Uterus (tissue), 4 donors: ENCODE results near the gene USB1. TPM values are rescaled to one million over a fixed set of nuclear protein-coding genes. Genes with fewer than 3 reads are reported as not detected.

ENCODE experiments used
- DNase-seq, 2 donors: peaks; one replicate each; pipeline ENCODE4 v3.0.0-alpha.2; 2019 to 2020
- H3K27ac ChIP-seq, 2 donors: fragments of 200-600 bp; sonication (generic); 1 replicate in 1 of 2; 2 replicates in 1 of 2; pipeline ENCODE4 v1.5.1; 2016 to 2018
- H3K27me3 ChIP-seq, 2 donors: fragments of 200-600 bp; sonication (generic); one replicate each; pipeline ENCODE4 v1.5.1; 2018 to 2019; ENCODE audit warnings: control low read depth in 1 of 2
- H3K36me3 ChIP-seq, 2 donors: fragments of 200-600 bp; sonication (generic); one replicate each; pipeline ENCODE4 v1.5.1; 2019; ENCODE audit warnings: control low read depth in 1 of 2
- H3K4me1 ChIP-seq, 2 donors: fragments of 200-600 bp; sonication (generic); one replicate each; pipeline ENCODE4 v1.5.1; 2018 to 2019; ENCODE audit warnings: control low read depth in 1 of 2
- H3K4me3 ChIP-seq, 2 donors: fragments of 200-600 bp; sonication (generic); 1 replicate in 1 of 2; 2 replicates in 1 of 2; pipeline ENCODE4 v1.5.1; 2018 to 2019; ENCODE audit warnings: mild to moderate bottlenecking in 1 of 2
- H3K9me3 ChIP-seq, 2 donors: fragments of 200-600 bp; sonication (generic); one replicate each; pipeline ENCODE4 v1.5.1; 2019; ENCODE audit warnings: control low read depth in 1 of 2
- POLR2A ChIP-seq, 2 donors: fragments of 450-650 bp; IDR thresholded peaks; one replicate each; pipeline ENCODE4 v1.6.1; 2016; ENCODE audit warnings: antibody characterized with exemption in 2 of 2, mild to moderate bottlenecking in 1 of 2, moderate library complexity in 1 of 2
- intact Hi-C: fragments of 100-400 bp; cut with DNase I; formaldehyde crosslinking; loops from one replicate; pipeline ENCODE4 v1.15.1; 2023; ENCODE audit warnings: low total_unique reads
- total RNA-seq, 4 donors: library from RNA; depleted of rRNA in 3 of 4; stranded (reverse); fragments of >200 nt in 3 of 4; gene quantifications; one replicate each; pipeline versions ENCODE4 v1.1.0 to v1.2.4, GENCODE V29; 2014 to 2023
- TF ChIP-seq, protein P1 (sequence below), 4 experiments: fragments of 200-600 bp in 2 of 4; fragments of 450-650 bp in 2 of 4; sonication (generic) in 2 of 4; IDR thresholded peaks; one replicate each; pipeline ENCODE4 v1.5.1; 2016 to 2019; ENCODE audit warnings: antibody characterized with exemption in 4 of 4, mild to moderate bottlenecking in 2 of 4, moderate library complexity in 1 of 4
- donor health status: DM: yes; HTN: yes; CAD: no.

Gene USB1
- total RNA-seq, 4 donors from 2014 or later: 2.0 to 34.9 (median 14.9) TPM

DNA sequence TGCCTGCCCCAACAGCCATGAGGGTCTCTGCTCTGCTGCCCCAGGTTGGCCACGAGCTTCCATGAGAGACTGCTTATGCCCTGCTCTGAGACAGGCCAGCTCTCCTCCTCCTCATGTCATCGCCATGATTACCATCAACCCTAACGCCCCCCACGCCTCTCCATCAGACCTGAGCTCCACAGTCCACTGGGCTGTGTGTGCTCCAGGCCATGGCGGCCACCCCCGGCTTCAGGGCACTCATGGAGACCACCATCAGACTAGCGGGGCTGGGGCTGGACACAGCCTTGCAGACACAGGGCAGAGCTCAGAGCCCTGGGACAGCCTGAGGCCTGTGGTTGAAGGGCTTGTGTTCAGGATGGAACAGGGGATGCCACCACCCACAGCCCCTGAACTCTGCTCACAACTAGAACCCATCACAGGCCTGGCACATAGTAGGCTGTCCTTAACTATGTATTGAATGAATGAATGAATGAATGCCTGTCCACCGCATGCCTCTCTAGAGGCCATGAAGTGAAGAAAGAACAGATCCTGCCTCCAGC lies 44.9 kb upstream of the USB1 start:
- DNase-seq: no peak
- Histone ChIP-seq H3K27me3 (no peaks in the 10 kb centered on the region), H3K4me3 (no peak overlapping the region), H3K27ac (no peak overlapping the region), H3K4me1 (no peaks in the 10 kb centered on the region), H3K9me3 (no peaks in the 10 kb centered on the region), H3K36me3 (no peaks in the 10 kb centered on the region)
- intact Hi-C loops: no loop called here
- TF ChIP-seq, protein P1, sequence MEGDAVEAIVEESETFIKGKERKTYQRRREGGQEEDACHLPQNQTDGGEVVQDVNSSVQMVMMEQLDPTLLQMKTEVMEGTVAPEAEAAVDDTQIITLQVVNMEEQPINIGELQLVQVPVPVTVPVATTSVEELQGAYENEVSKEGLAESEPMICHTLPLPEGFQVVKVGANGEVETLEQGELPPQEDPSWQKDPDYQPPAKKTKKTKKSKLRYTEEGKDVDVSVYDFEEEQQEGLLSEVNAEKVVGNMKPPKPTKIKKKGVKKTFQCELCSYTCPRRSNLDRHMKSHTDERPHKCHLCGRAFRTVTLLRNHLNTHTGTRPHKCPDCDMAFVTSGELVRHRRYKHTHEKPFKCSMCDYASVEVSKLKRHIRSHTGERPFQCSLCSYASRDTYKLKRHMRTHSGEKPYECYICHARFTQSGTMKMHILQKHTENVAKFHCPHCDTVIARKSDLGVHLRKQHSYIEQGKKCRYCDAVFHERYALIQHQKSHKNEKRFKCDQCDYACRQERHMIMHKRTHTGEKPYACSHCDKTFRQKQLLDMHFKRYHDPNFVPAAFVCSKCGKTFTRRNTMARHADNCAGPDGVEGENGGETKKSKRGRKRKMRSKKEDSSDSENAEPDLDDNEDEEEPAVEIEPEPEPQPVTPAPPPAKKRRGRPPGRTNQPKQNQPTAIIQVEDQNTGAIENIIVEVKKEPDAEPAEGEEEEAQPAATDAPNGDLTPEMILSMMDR (IDR thresholded peaks at IDR 0.05): no peak
- no peak for TF ChIP-seq POLR2A (IDR thresholded peaks at IDR 0.05)

DNA sequence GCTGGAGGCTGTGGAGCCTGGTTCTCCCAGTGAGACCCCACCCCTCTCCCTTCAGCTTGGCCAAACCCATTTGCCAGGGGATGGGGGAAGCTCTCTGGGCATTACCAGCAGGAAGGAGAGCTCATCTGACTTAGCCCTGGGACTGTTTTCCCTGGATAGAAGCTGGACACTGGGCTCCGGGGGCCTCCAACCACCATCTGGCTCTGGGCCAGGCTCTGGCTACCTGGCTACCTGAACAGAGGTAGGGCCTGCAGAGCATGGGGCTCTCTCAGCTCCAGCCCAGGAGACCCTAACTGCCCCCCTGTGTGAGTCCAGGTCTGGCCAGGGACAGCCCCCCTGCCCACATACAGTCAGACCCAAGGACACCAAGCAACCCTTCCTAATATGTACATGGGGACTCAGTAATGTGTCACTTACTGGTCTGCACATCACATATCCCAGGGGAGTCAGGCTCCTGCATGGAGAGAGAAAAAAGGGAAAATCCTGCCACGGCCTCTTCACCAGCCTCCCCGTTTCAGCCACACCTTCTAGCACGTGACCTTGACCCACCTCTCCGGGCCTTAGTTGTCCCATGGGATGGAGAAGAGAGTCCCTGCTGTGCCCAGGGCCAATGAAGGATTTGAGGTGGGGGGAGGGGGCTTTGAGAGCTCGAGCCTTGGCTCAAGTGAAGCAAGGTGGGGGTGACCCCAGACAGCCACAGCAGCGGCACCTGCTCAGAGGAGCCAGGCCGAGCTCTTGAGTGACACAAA lies 44.1 kb upstream of the USB1 start:
- H3K9me3 ChIP-seq: no peaks in the 10 kb centered on the region
- H3K4me1 ChIP-seq: no peaks in the 10 kb centered on the region
- DNase-seq: no peak
- H3K4me3 ChIP-seq: no peak overlapping the region
- intact Hi-C loops: no loop called here
- no peak for TF ChIP-seq POLR2A (IDR thresholded peaks at IDR 0.05)
- TF ChIP-seq, protein P1 (IDR thresholded peaks at IDR 0.05): no peak
- no peak overlapping the region for H3K27ac ChIP-seq
- H3K36me3 ChIP-seq: no peaks in the 10 kb centered on the region
- no peaks in the 10 kb centered on the region for H3K27me3 ChIP-seq

DNA sequence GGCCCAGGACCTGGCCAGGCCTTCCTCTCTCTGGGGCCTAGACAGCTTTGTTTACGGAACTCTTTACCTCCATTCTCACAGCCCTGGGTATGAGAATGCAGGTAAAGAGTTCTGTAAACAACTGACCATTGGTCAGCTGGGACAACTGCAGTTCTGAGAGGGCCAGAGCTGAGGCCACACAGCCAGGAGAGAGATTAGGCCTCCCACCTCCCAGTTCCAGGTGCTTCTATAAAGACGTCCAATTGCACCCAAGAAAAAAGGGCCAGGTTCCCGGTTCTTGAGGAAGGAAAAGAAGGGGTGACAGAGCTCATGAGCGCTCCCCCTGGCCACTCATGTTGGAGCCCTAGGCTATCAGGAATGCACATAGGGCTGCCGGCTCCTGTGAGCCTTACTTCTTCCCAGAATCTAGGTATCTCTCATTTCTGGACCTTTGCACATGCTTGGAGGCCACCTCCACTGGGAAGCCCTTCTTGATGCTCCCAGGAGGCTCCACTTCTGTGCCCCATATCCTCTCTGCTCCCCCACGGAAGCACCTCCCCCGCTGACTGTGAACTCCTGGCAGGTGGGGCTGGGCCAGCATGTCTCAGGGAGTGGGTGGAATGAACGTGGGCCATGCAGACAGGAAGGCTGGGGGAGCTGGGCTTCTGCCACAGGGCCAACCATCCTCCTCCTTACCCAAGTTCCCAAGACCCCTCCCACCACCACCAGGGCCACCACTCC lies 43.4 kb upstream of the USB1 start:
- Histone ChIP-seq H3K36me3 (no peaks in the 10 kb centered on the region), H3K4me1 (no peaks in the 10 kb centered on the region), H3K27me3 (no peaks in the 10 kb centered on the region), H3K9me3 (no peaks in the 10 kb centered on the region), H3K4me3 (no peak overlapping the region), H3K27ac (no peak overlapping the region)
- intact Hi-C loops: no loop called here
- no peak for TF ChIP-seq POLR2A (IDR thresholded peaks at IDR 0.05)
- TF ChIP-seq, protein P1 (IDR thresholded peaks at IDR 0.05): no peak
- DNase-seq: no peak

DNA sequence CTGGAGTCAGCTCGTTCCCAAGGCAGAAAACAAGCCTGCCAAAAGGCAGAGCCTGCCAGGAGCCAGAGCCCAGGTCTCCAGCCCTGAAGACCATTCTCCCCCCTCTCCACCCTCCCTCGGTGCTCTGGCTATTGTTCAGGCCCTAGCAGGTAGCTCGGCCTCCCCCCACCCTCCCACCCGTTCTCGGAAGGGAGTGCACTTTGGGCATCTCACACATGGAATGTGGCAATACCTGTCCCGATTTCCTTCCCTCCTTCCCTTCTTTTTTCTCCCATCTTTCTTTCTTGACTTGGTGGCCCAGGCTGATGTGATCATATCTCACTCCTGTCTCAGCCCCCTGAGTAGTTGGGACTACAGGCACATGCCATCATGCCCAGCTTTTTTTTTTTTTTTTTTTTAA lies 42.7 kb upstream of the USB1 start:
- H3K9me3 ChIP-seq: no peaks in the 10 kb centered on the region
- H3K27ac ChIP-seq: no peak overlapping the region
- no peaks in the 10 kb centered on the region for H3K36me3 ChIP-seq
- TF ChIP-seq, protein P1 (IDR thresholded peaks at IDR 0.05): no peak
- TF ChIP-seq POLR2A (IDR thresholded peaks at IDR 0.05): no peak
- H3K27me3 ChIP-seq: no peaks in the 10 kb centered on the region
- DNase-seq: no peak
- H3K4me1 ChIP-seq: no peaks in the 10 kb centered on the region
- no peak overlapping the region for H3K4me3 ChIP-seq
- intact Hi-C loops: no loop called here

DNA sequence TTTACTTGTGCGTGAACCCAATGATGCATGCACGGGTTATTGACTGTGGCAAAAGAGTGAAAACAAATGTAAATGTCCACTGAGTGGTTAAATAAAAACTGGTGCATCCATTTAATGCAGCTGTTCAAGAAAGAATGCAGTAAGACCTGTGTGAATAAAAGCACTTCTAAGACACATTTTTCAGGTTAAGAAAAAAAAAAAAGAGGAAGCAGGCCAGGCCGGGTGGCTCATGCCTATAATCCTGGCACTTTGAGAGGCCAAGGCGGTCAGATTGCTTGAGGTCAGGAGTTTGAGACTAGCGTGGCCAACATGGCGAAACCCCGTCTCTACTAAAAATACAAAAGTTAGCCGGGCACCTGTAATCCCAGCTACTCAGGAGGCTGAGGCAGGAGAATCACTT lies 42.1 kb upstream of the USB1 start:
- no peak for DNase-seq
- H3K36me3 ChIP-seq: no peaks in the 10 kb centered on the region
- intact Hi-C loops: no loop called here
- no peaks in the 10 kb centered on the region for H3K27me3 ChIP-seq
- H3K9me3 ChIP-seq: no peaks in the 10 kb centered on the region
- no peaks in the 10 kb centered on the region for H3K4me1 ChIP-seq
- TF ChIP-seq, protein P1 (IDR thresholded peaks at IDR 0.05): no peak
- TF ChIP-seq POLR2A (IDR thresholded peaks at IDR 0.05): no peak
- H3K27ac ChIP-seq: no peak overlapping the region
- H3K4me3 ChIP-seq: no peak overlapping the region
